Measurements from ENCODE around the gene DNAL1.
"Not testable (repeated sequence)": the region's sequence is repeated elsewhere in the genome, so short reads cannot be mapped to it uniquely, and the experiment has no call there.

DNAL1 gene

DNA sequence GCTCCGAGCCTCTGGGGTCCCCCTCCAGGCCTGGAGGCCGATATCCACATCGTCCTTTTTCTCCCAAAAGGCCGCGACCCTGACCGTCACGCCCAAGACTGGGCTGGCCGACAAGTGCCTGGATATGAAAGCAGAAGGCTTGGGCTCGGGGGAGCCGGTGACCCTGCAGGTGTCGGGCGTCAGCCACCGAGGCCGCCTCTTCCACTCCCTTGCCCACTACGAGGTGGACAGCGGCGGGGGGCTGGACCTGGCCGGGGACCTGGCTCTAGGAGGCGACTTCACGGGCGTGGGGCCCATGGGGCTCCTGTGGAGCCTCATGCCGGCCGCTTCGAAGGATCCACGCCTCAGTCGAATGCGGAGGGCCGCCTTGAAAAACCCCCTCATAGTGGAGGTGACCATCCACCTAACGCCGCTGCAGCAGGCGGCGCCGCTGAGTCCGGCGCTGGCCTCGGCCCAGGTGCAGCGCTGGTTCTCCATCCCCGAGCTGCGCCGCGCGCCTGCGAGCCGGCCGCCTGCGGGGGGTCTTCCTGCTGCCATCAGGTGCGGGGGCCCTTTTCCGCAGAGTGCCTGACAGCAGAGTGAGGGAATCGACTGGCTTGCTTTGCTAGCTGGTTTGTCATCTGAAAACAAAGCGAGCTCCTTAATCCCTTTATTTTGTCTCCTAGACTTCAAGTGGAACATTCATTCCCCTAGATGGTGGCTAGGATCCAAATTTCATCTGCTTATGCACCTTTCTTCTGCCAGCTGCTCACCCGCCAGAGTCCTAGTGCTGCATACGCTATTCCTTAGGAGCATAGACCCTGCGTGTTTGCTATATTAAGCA lies 10.6 kb upstream of the DNAL1 start:
- DNase-seq = peak; percentile 38
- TF ChIP-seq, protein P1, sequence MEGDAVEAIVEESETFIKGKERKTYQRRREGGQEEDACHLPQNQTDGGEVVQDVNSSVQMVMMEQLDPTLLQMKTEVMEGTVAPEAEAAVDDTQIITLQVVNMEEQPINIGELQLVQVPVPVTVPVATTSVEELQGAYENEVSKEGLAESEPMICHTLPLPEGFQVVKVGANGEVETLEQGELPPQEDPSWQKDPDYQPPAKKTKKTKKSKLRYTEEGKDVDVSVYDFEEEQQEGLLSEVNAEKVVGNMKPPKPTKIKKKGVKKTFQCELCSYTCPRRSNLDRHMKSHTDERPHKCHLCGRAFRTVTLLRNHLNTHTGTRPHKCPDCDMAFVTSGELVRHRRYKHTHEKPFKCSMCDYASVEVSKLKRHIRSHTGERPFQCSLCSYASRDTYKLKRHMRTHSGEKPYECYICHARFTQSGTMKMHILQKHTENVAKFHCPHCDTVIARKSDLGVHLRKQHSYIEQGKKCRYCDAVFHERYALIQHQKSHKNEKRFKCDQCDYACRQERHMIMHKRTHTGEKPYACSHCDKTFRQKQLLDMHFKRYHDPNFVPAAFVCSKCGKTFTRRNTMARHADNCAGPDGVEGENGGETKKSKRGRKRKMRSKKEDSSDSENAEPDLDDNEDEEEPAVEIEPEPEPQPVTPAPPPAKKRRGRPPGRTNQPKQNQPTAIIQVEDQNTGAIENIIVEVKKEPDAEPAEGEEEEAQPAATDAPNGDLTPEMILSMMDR (IDR thresholded peaks at IDR 0.05; ENCODE audit: low read depth, low read length) = peak; percentile 34; the same call in 1 of the 2 replicates
- Histone ChIP-seq H3K4me1 (peaks cover 6% of the 10 kb centered on the region; the same call in 1 of the 2 replicates), H3K4me3 (ENCODE audit: low read depth, low read length) (peak overlapping the region; percentile 61), H3K27me3 (no peaks in the 10 kb centered on the region), H3K36me3 (no peaks in the 10 kb centered on the region), H3K9me3 (no peaks in the 10 kb centered on the region)

DNA sequence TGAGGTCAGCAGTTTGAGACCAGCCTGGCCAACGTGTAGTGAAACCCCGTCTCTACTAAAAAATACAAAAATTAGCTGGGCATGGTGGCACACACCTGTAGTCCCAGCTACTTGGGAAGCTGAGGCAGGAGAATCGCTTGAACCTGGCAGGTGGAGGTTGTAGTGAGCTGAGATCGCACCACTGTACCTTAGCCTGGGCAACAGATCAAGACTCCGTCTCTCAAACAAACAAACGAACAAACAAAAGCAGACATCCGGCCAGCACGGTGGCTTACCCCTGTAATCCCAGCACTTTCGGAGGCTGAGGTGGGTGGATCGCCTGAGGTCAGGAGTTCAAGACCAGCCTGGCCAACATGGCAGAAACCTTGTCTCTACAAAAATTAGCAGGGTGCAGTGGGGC lies 8.4 kb upstream of the DNAL1 start:
- not testable (repeated sequence) for H3K4me1 ChIP-seq; H3K36me3 ChIP-seq; H3K4me3 ChIP-seq (ENCODE audit: low read depth, low read length); DNase-seq; H3K27me3 ChIP-seq; H3K9me3 ChIP-seq

DNA sequence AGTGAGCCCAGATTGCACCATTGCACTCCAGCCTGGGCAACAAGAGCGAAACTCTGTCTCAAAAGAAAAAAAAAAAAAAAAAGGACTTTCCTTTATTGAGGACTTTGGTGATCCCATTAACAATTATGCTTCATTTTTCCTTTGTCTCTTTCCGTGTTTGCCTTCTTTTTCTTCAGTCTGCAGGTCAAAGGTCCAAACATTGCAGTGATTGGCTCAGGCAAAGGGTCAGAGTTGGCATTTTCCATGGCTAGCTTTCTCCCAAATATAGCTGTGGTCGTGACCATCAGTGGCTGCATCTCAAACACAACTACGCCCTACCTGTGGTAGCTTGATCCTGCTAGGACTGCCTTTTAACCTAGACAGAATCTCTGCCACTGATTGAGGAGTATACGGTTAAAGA lies 7.0 kb upstream of the DNAL1 start:
- DNase-seq = no peak
- Histone ChIP-seq H3K36me3 (no peaks in the 10 kb centered on the region), H3K9me3 (no peaks in the 10 kb centered on the region), H3K27me3 (no peaks in the 10 kb centered on the region), H3K4me1 (no peaks in the 10 kb centered on the region), H3K4me3 (ENCODE audit: low read depth, low read length) (no peak overlapping the region)
- TF ChIP-seq, protein P1 (IDR thresholded peaks at IDR 0.05; ENCODE audit: low read depth, low read length) = no peak

DNA sequence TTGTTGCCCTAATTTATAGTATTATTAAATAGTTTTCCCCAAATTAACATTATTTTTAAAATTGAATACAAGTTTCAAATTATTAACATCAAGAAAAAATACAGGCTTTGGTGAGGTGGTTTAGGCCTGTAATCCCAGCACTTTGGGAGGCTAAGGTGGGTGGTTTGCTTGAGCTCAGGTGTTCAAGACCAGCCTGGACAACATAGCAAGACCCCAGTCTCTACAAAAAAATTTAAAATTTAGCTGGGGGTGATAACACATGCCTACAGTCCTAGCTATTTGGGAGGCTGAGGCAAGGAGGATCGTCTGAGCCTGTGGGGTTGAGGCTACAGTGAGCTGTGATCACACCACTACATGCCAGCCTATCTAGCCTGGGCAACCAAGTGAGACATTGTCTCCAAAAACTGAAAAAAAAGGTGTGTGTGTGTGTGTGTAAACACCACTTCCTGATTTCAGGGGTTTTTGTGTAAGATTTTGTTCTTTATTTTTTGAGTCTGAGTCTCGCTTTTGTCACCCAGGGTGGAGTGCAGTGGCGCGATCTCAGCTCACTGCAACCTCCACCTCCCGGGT lies 3.9 kb upstream of the DNAL1 start:
- no peaks in the 10 kb centered on the region for H3K36me3 ChIP-seq
- no peaks in the 10 kb centered on the region for H3K9me3 ChIP-seq
- H3K4me3 ChIP-seq (ENCODE audit: low read depth, low read length) = no peak overlapping the region
- no peak for DNase-seq
- H3K27me3 ChIP-seq = no peaks in the 10 kb centered on the region
- TF ChIP-seq, protein P1 (IDR thresholded peaks at IDR 0.05; ENCODE audit: low read depth, low read length) = no peak
- H3K4me1 ChIP-seq = no peaks in the 10 kb centered on the region

DNA sequence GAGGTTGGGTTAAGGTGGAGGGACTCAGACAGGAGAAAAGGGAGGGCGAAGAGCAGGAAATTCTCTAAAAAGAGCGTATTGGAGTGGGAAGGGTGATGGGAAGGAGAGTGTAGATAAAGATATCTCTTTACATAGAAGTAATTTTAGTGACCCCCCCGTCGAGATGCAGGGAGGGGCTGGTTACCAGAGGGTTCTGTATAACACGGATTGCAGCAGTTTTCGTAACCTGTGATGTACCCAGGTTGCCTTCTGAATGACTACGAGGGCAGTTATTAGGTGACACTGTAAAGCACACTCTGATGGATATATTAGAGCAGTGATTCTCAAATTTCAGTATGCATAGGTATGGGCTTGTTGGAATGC lies 443 bp downstream of the DNAL1 start:
- no peaks in the 10 kb centered on the region for H3K36me3 ChIP-seq
- no peaks in the 10 kb centered on the region for H3K9me3 ChIP-seq
- TF ChIP-seq, protein P1 (IDR thresholded peaks at IDR 0.05; ENCODE audit: low read depth, low read length) = no peak
- no peak for DNase-seq
- no peaks in the 10 kb centered on the region for H3K4me1 ChIP-seq
- no peaks in the 10 kb centered on the region for H3K27me3 ChIP-seq
- H3K4me3 ChIP-seq (ENCODE audit: low read depth, low read length) = peak overlapping the region; percentile 77

DNA sequence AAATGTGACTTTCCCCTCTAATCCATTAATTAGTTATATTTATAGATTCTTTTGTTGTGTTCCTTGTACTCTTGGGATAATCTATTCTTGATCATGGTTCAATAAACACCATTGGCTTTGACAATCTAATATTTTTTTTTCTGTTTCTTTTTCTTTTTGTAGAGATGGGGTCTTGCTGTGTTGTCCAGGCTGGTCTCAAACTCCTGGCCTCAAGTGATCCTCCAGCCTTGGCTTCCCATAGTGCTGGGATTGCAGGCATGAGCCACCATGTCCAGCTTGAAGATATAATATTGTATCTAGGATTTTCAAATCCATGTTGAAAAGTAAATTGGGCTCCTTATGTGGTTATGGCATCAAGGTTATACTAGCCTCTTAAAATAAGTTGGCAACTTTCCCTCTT lies 6.2 kb downstream of the DNAL1 start:
- peaks cover 3% of the 10 kb centered on the region; the same call in 1 of the 2 replicates for H3K4me1 ChIP-seq
- H3K36me3 ChIP-seq = no peaks in the 10 kb centered on the region
- TF ChIP-seq, protein P1 (IDR thresholded peaks at IDR 0.05; ENCODE audit: low read depth, low read length) = no peak
- H3K9me3 ChIP-seq = no peaks in the 10 kb centered on the region
- no peak for DNase-seq
- no peak overlapping the region for H3K4me3 ChIP-seq (ENCODE audit: low read depth, low read length)
- no peaks in the 10 kb centered on the region for H3K27me3 ChIP-seq
